ENCODE data around the gene TFF2. TPM values are rescaled to one million over a fixed set of nuclear protein-coding genes. Genes with fewer than 3 reads are reported as not detected.

Gene TFF2
- total and polyA plus RNA-seq, 2 of the 4 experiments (the other 2 are of a cell fraction): not detected

DNA sequence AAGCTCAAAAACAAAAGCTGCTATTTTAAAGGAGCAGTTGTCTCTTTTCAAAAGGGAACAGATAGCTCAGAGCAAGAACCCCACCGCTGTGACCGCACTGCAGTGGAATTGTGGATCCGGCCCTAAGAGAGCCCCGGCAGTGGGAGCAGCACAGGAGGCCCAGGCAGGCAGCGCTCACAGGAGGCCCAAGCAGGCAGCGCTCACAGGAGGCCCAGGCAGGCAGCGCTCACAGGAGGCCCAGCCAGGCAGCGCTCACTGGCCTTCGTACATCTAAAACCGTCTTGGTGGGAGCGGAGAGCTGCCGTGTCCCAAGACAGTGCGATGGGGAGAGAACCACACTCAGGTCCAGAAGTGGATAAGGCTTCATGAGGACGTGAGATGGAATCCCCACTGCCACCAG is 39.6 kb downstream of the TFF2 start (continued):
- no peak for TF ChIP-seq NFE2L2 (IDR thresholded peaks at IDR 0.05; ENCODE audit: low read depth, low read length)
- TF ChIP-seq MAZ (IDR thresholded peaks at IDR 0.05; ENCODE audit: borderline replicate concordance, low read depth, low read length): no peak
- TF ChIP-seq MXI1 (IDR thresholded peaks at IDR 0.05; ENCODE audit: borderline replicate concordance, low read depth, low read length): no peak

DNA sequence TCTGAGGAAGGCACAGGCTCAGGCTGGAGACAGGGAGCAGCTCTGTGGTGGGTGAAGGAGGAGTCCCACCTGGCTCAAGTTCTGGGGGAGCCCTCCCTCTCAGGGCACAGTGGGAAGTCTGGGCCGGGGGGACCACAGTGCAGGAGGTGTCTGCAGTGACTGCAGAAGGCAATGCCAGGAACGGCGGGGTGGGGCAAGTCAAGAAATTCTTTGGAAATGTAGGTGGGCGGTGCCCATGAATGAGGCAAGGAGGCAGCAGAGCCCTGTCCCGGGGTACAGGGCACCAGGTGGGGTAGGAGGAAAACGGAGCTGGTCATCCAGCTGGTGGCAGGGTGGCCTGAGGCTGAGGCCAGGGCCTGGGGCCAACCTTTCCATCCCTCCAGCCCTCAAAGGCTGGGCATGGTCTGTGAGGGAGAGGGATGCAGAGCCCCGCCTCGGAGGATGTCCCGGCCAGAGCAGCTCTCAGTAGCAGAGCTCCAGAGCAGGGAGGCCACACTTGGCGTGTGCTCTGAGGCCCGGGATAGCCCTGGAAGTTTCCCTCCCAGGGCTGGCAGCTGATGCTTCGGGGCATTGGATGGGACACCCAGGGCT is 40.3 kb downstream of the TFF2 start:
- no peak overlapping the region for H4K91ac ChIP-seq (ENCODE audit: insufficient read depth, low read depth, low read length)
- DNase-seq (no peak), ATAC-seq (ENCODE audit: low read depth) (no peak)
- H2BK15ac ChIP-seq (ENCODE audit: low read depth, low read length): no peak overlapping the region
- no TSS peak for BruUV-seq (replicated peaks)
- dilution Hi-C loops (cut with HindIII; ENCODE audit: low sequenced_read_pairs, unreplicated experiment) (no loop called here), intact Hi-C loops (cut with micrococcal nuclease) (no loop called here), in situ Hi-C loops (cut with MboI; ENCODE audit: low sequenced_read_pairs) (no loop called here)
- H3K4me1 ChIP-seq (ENCODE audit: control insufficient read depth, insufficient read depth, low read length): no peaks in the 10 kb centered on the region; the same call in 1 of the 2 replicates
- H2AK9ac ChIP-seq (replicated peaks; ENCODE audit: low read depth, low read length, poor library complexity): no peak overlapping the region
- H3K27me3 ChIP-seq (ENCODE audit: control insufficient read depth, insufficient read depth, low read length): peaks cover 74% of the 10 kb centered on the region; the same call in 1 of the 2 replicates
- 78% methylated on average over 6 of the region's 12 CpGs; no CpG with 5 or more reads in 1 of the 2 experiments for WGBS, 2 experiments (ENCODE audit: extremely low coverage in 2 of 2, insufficient read length in 1 of 2)
- POLR2A ChIA-PET (ENCODE audit: unreplicated experiment): no interaction called here
- H3K36me3 ChIP-seq (ENCODE audit: control insufficient read depth, insufficient read depth, low read length): no peaks in the 10 kb centered on the region
- H2BK120ac ChIP-seq (ENCODE audit: low read depth, low read length): no peak overlapping the region
- no peaks in the 10 kb centered on the region; the same call in 1 of the 2 replicates for H3K9me1 ChIP-seq (ENCODE audit: insufficient read depth, low read length)
- no peak overlapping the region for H3K4me3 ChIP-seq (ENCODE audit: insufficient read depth, low read depth, low read length)
- H3K9me3 ChIP-seq (ENCODE audit: control insufficient read depth, insufficient read depth, low read length): no peaks in the 10 kb centered on the region
- CTCF ChIA-PET: interaction anchor here (0.9 to 1.9 kb wide), 2 partner anchors 15 to 273 kb away, joined by 3 to 4 read pairs; no protein-coding TSS in a partner anchor
- H3K14ac ChIP-seq (replicated peaks; ENCODE audit: low read depth, low read length): no peak overlapping the region
- H3K23ac ChIP-seq (ENCODE audit: low read depth, low read length): no peak overlapping the region
- H2BK5ac ChIP-seq (ENCODE audit: low read depth, low read length, poor library complexity, severe bottlenecking): no peak overlapping the region
- no peak overlapping the region for H3K27ac ChIP-seq (ENCODE audit: insufficient read depth, low read length)
- H3K56ac ChIP-seq (ENCODE audit: extremely low read depth, insufficient read depth, low read length): no peak overlapping the region
- no peak overlapping the region for H4K5ac ChIP-seq (ENCODE audit: low read depth, low read length)
- no peak overlapping the region for H3K9ac ChIP-seq (ENCODE audit: low read depth, low read length)
- no peak overlapping the region for H3K18ac ChIP-seq (ENCODE audit: low read depth, low read length)
- no peak overlapping the region for H3K4me2 ChIP-seq (ENCODE audit: low read depth, low read length)
- no peak overlapping the region for H2BK20ac ChIP-seq (ENCODE audit: low read depth, low read length)
- H2AFZ ChIP-seq (replicated peaks; ENCODE audit: low read length, poor library complexity): peak overlapping the region; percentile 8
- no peak overlapping the region for H3K4ac ChIP-seq (ENCODE audit: low read depth, low read length)
- no peaks in the 10 kb centered on the region for H3K79me1 ChIP-seq (ENCODE audit: low read depth in 1 of 2, low read length in 2 of 2)
- no peak overlapping the region for H4K8ac ChIP-seq (ENCODE audit: low read depth in 2 of 2, low read length in 2 of 2)
- H4K20me1 ChIP-seq (ENCODE audit: insufficient read depth, low read length): no peaks in the 10 kb centered on the region
- H2AK5ac ChIP-seq (ENCODE audit: low read depth, low read length): no peak overlapping the region
- TF ChIP-seq USF2 (IDR thresholded peaks at IDR 0.05; ENCODE audit: low read depth, low read length) (no peak), RFX5 (IDR thresholded peaks at IDR 0.05; ENCODE audit: low read depth, low read length) (no peak), CHD1 (IDR thresholded peaks at IDR 0.05; ENCODE audit: low read depth, low read length) (no peak), NFE2L2 (IDR thresholded peaks at IDR 0.05; ENCODE audit: low read depth, low read length) (no peak), RAD21 (IDR thresholded peaks at IDR 0.05; ENCODE audit: low read length) (no peak), RCOR1 (IDR thresholded peaks at IDR 0.05; ENCODE audit: insufficient replicate concordance, low read length) (no peak), SMC3 (IDR thresholded peaks at IDR 0.05; ENCODE audit: low read depth, low read length) (no peak), MAZ (IDR thresholded peaks at IDR 0.05; ENCODE audit: borderline replicate concordance, low read depth, low read length) (no peak), FOS (IDR thresholded peaks at IDR 0.05; ENCODE audit: low read depth, low read length) (no peak), CEBPB (IDR thresholded peaks at IDR 0.05; ENCODE audit: low read depth, low read length) (no peak), POLR2A (IDR thresholded peaks at IDR 0.05; ENCODE audit: low read depth, low read length) (no peak)
- TF ChIP-seq, protein P1, sequence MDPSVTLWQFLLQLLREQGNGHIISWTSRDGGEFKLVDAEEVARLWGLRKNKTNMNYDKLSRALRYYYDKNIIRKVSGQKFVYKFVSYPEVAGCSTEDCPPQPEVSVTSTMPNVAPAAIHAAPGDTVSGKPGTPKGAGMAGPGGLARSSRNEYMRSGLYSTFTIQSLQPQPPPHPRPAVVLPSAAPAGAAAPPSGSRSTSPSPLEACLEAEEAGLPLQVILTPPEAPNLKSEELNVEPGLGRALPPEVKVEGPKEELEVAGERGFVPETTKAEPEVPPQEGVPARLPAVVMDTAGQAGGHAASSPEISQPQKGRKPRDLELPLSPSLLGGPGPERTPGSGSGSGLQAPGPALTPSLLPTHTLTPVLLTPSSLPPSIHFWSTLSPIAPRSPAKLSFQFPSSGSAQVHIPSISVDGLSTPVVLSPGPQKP (IDR thresholded peaks at IDR 0.05; ENCODE audit: borderline replicate concordance, low read depth, low read length): no peak
